ENCODE results near the gene KRT32.

The KRT32 gene
- 0 reads per million in 4 donors for total RNA-seq

- no peak for DNase-seq
Observed at GRCh38 chr17:41466988-41467387, at the start of gene KRT32. TSS of gene KRT32 (minus strand) at chr17:41467386. CDS start at chr17:41467325, 61 bp downstream.

GRCh38 chr17:41516830-41517283 lies 49.7 kb upstream of the KRT32 start:
- DNase-seq, result no peak

- no peak for DNase-seq
Observed at GRCh38 chr17:41516147-41516829, 49.1 kb upstream of the KRT32 start.

- DNase-seq, result no peak
Observed at GRCh38 chr17:41513168-41513547, 46.0 kb upstream of the KRT32 start.

GRCh38 chr17:41512546-41513167 lies 45.5 kb upstream of the KRT32 start:
- DNase-seq, result no peak

GRCh38 chr17:41511716-41512115 lies 44.5 kb upstream of the KRT32 start:
- DNase-seq, result no peak

GRCh38 chr17:41511116-41511515 lies 43.9 kb upstream of the KRT32 start:
- DNase-seq, result no peak

GRCh38 chr17:41510251-41511065 lies 43.3 kb upstream of the KRT32 start:
- no peak for DNase-seq

GRCh38 chr17:41507315-41507880 lies 40.2 kb upstream of the KRT32 start:
- DNase-seq, result no peak

- no peak for DNase-seq
Observed at GRCh38 chr17:41505809-41506767, 38.9 kb upstream of the KRT32 start.

- DNase-seq, result no peak
Observed at GRCh38 chr17:41505007-41505808, 38.0 kb upstream of the KRT32 start, which contains the start of gene KRT13. TSS of gene KRT13 (minus strand) at chr17:41505612. CDS start at chr17:41505550, 62 bp downstream.

GRCh38 chr17:41504246-41504977 lies 37.2 kb upstream of the KRT32 start:
- no peak for DNase-seq

GRCh38 chr17:41503202-41503601 lies 36.0 kb upstream of the KRT32 start:
- DNase-seq, result no peak

GRCh38 chr17:41500131-41500911 lies 33.1 kb upstream of the KRT32 start:
- no peak for DNase-seq

GRCh38 chr17:41499714-41500113 lies 32.5 kb upstream of the KRT32 start:
- DNase-seq, result no peak

GRCh38 chr17:41498276-41498675 lies 31.1 kb upstream of the KRT32 start:
- DNase-seq, result no peak

GRCh38 chr17:41496803-41497484 lies 29.8 kb upstream of the KRT32 start:
- DNase-seq, result peak in 4 of 5 donors; percentile 20 to 80 (median 30)

- DNase-seq, result no peak
Observed at GRCh38 chr17:41494524-41494923, 27.3 kb upstream of the KRT32 start.

GRCh38 chr17:41492771-41493170 lies 25.6 kb upstream of the KRT32 start:
- no peak for DNase-seq
